Measurements from ENCODE around the gene PKM.
"Not testable (repeated sequence)": the region's sequence is repeated elsewhere in the genome, so short reads cannot be mapped to it uniquely, and the experiment has no call there.

The PKM gene

DNA sequence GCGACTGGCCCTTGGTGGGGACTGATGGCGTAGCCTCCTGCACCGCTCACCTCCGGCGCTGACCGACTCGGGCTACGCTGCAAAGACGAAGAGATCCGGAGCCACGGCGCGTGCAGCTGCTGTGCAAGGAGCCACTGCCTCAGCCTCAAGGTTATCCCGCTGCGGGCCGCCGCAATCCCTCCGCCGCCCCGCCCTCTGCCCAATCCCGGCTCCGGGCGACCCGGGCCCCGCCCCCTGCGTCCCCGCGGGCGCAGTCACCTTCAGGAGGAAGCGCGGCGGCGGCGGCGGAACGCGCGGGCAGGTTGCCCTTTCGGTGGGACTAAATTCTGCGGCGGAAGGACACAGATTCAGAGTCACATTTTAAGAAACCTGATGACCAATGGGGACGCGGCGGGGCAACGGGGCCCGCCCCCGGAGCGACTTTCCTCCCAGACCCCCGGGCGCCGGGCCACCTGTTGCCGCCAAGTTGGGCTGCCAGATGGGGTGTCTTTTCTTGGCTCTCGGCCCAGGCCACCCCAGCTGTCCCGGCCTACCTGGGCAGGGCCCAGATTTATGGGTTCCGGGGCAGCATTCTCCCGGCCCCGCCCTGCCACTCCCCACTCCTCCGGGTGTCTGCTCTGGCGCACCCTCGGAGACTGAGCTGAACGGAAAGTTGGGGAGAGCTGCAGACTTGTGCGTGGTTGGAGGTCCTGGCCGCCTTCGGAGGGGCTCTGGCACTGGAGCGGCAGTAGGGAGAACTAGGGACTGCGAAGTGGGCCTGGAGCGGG is at the start of gene PKM:
PKM (minus strand) TSS at position 125 of the 767 bp plus-strand sequence. CDS start 12,093 bp downstream, outside the sequence.
- Mint-ChIP-seq H3K36me3 (peaks cover 31% of the 10 kb centered on the region), H3K27ac (peak within 1 kb of the TSS; percentile 96), H3K9me3 (no peaks in the 10 kb centered on the region), H3K4me3 (peak within 1 kb of the TSS; percentile 96), H3K4me1 (peaks cover 50% of the 10 kb centered on the region), H3K27me3 (no peaks in the 10 kb centered on the region)
- CTCF ChIA-PET, result interaction anchor here (0.9 kb wide), 1 partner anchor 9 kb away, joined by 3 read pairs; no protein-coding TSS in a partner anchor
- peak; percentile 96 for DNase-seq

DNA sequence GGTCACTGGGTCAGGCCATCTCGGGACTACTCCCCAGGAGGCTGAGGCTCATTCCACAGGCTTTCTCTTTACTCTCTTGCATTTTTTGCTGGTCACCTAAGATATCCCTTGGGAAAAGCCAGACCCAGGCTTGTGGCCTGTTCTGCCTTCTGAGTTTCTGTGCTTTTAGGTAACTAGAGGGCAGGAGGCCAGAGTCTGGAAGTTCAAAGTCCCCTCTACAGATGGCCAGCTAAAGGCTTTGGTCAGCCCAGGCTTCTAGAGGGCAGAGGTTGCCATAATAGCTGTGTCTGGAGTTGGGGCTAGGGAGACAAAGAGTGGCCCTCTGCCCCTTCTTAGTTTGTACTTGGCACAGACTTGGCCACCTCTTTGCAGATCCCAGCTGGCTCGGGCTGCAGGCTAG is 49.8 kb upstream of the PKM start:
- Mint-ChIP-seq H3K4me1 (no peaks in the 10 kb centered on the region), H3K27ac (no peak overlapping the region), H3K27me3 (peaks cover 11% of the 10 kb centered on the region), H3K4me3 (no peak overlapping the region), H3K9me3 (no peaks in the 10 kb centered on the region), H3K36me3 (no peaks in the 10 kb centered on the region)
- CTCF ChIA-PET, result interaction anchor here (0.8 kb wide), 1 partner anchor 81 kb away, joined by 3 read pairs; no protein-coding TSS in a partner anchor
- no peak for DNase-seq

GRCh38 chr15:72278737-72279136 is 47.7 kb upstream of the PKM start:
- no peaks in the 10 kb centered on the region for H3K9me3 Mint-ChIP-seq
- CTCF ChIA-PET, result no interaction called here
- peaks cover 5% of the 10 kb centered on the region for H3K4me1 Mint-ChIP-seq
- H3K36me3 Mint-ChIP-seq, result no peaks in the 10 kb centered on the region
- no peak overlapping the region for H3K4me3 Mint-ChIP-seq
- no peak overlapping the region for H3K27ac Mint-ChIP-seq
- H3K27me3 Mint-ChIP-seq, result peaks cover 11% of the 10 kb centered on the region
- no peak for DNase-seq

DNA sequence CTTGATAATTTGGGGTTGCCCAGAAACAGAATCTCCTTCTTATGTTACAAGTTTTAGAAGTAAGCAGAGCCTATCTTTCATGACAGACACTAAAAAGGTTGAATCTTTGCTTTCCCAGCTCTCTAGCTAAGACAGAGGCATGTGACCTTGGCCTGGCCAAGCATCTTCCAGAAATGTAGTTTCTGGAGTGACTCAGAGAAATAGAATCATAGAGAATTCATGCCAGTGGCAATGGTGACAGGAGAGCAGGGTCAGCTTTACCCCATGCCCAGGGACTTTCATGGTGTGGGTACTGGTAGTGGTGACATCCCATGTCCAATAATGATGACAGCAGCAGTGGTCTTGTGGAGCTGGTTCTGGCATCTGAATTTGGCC is 45.3 kb upstream of the PKM start:
- Mint-ChIP-seq H3K36me3 (no peaks in the 10 kb centered on the region), H3K4me3 (no peak overlapping the region), H3K9me3 (no peaks in the 10 kb centered on the region), H3K4me1 (peaks cover 23% of the 10 kb centered on the region), H3K27me3 (peaks cover 11% of the 10 kb centered on the region), H3K27ac (no peak overlapping the region)
- no peak for DNase-seq
- CTCF ChIA-PET, result interaction anchor here (1.0 kb wide), 1 partner anchor 50 kb away, joined by 3 read pairs; no protein-coding TSS in a partner anchor

GRCh38 chr15:72275635-72276325 is 44.8 kb upstream of the PKM start:
- not testable (repeated sequence) for H3K36me3 Mint-ChIP-seq, H3K27ac Mint-ChIP-seq, DNase-seq, H3K4me3 Mint-ChIP-seq, H3K9me3 Mint-ChIP-seq
- H3K4me1 Mint-ChIP-seq, result peaks cover 29% of the 10 kb centered on the region
- CTCF ChIA-PET, result interaction anchor here (1.0 kb wide), 1 partner anchor 49 kb away, joined by 3 read pairs; no protein-coding TSS in a partner anchor
- H3K27me3 Mint-ChIP-seq, result peaks cover 10% of the 10 kb centered on the region

DNA sequence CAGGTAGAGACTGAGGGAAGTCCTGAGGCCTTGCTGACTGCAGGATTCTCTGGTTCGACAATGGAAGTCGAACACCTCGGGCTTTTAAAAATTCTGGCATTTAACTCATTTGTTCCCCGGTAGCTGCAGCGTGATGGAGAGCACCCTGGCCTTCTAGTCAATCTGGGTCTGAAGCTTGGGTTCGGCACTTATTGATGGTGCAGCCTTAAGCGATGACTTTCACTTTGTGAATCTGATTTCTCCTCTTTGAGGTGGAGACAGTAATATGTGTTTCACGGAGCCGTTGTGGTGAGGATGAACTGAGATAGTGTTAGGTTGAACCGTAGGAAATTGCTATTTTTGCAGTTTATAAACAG is 42.0 kb upstream of the PKM start:
- CTCF ChIA-PET, result interaction anchor here (0.6 to 2.6 kb wide), 8 partner anchors 9 to 399 kb away, joined by 3 to 16 read pairs (median 3); partner anchors contain the start of gene HEXA
- Mint-ChIP-seq H3K27ac (peak overlapping the region; percentile 84), H3K36me3 (peaks cover 17% of the 10 kb centered on the region), H3K9me3 (no peaks in the 10 kb centered on the region), H3K4me1 (peaks cover 41% of the 10 kb centered on the region), H3K4me3 (peak overlapping the region; percentile 79), H3K27me3 (no peaks in the 10 kb centered on the region)
- DNase-seq, result no peak

GRCh38 chr15:72272213-72272996 is 41.4 kb upstream of the PKM start, which contains the start of gene PARP6:
Gene PARP6 (minus strand): TSS chr15:72272554. CDS start chr15:72267477, 5,077 bp downstream.
- H3K4me1 Mint-ChIP-seq, result peaks cover 41% of the 10 kb centered on the region
- no peaks in the 10 kb centered on the region for H3K27me3 Mint-ChIP-seq
- peak within 1 kb of the TSS; percentile 86 for H3K27ac Mint-ChIP-seq
- H3K4me3 Mint-ChIP-seq, result peak within 1 kb of the TSS; percentile 88
- DNase-seq, result peak; percentile 99
- H3K9me3 Mint-ChIP-seq, result no peaks in the 10 kb centered on the region
- CTCF ChIA-PET, result interaction anchor here (0.9 to 2.6 kb wide), 4 partner anchors 9 to 45 kb away, joined by 3 to 16 read pairs (median 10); no protein-coding TSS in a partner anchor
- H3K36me3 Mint-ChIP-seq, result peaks cover 18% of the 10 kb centered on the region

GRCh38 chr15:72271895-72272212 is 40.9 kb upstream of the PKM start:
- Mint-ChIP-seq H3K27me3 (no peaks in the 10 kb centered on the region), H3K4me3 (peak overlapping the region; percentile 88), H3K27ac (peak overlapping the region; percentile 86), H3K9me3 (no peaks in the 10 kb centered on the region), H3K36me3 (peaks cover 23% of the 10 kb centered on the region), H3K4me1 (peaks cover 41% of the 10 kb centered on the region)
- CTCF ChIA-PET, result no interaction called here
- no peak for DNase-seq

- no peaks in the 10 kb centered on the region for H3K9me3 Mint-ChIP-seq
- CTCF ChIA-PET, result interaction anchor here (1.3 kb wide), 1 partner anchor 72 kb away, joined by 5 read pairs; no protein-coding TSS in a partner anchor
These were observed 40.2 kb upstream of the PKM start for GRCh38 chr15:72271221-72271620.

GRCh38 chr15:72269739-72270138 is 38.7 kb upstream of the PKM start:
- no peak overlapping the region for H3K4me3 Mint-ChIP-seq
- no peak for DNase-seq
- H3K4me1 Mint-ChIP-seq, result peaks cover 41% of the 10 kb centered on the region
- H3K27me3 Mint-ChIP-seq, result no peaks in the 10 kb centered on the region
- no peaks in the 10 kb centered on the region for H3K9me3 Mint-ChIP-seq
- H3K36me3 Mint-ChIP-seq, result peaks cover 33% of the 10 kb centered on the region
- H3K27ac Mint-ChIP-seq, result no peak overlapping the region
- CTCF ChIA-PET, result no interaction called here

More at GRCh38 chr15:72271221-72271620, 40.2 kb upstream of the PKM start:
- Mint-ChIP-seq H3K4me1 (peaks cover 41% of the 10 kb centered on the region), H3K27me3 (no peaks in the 10 kb centered on the region), H3K36me3 (peaks cover 26% of the 10 kb centered on the region), H3K27ac (no peak overlapping the region), H3K4me3 (peak overlapping the region; percentile 88)
- DNase-seq, result no peak

DNA sequence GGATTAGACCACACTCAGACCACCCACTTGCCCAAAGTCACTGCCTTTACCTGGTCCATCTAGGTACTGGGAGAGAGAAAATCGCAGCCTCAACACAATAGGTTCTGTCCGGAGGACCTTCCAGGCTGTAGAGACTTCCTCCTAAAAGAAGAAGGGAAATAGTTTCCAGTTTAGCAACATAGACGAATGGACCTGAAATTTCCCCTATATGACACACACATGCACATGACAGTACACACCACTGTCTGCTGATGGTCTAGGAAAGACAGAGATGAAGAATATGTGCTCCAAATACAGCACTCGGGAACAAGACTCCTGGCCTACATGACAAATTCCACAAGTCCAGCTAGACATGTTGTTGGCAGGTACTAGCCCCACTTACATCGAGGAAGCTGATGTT is 34.0 kb upstream of the PKM start:
- Mint-ChIP-seq H3K27ac (no peak overlapping the region), H3K9me3 (no peaks in the 10 kb centered on the region), H3K4me1 (peaks cover 5% of the 10 kb centered on the region), H3K4me3 (no peak overlapping the region), H3K36me3 (peaks cover 66% of the 10 kb centered on the region), H3K27me3 (no peaks in the 10 kb centered on the region)
- CTCF ChIA-PET, result interaction anchor here (0.5 to 1.4 kb wide), 2 partner anchors 33 to 49 kb away, joined by 3 read pairs; no protein-coding TSS in a partner anchor
- no peak for DNase-seq

DNA sequence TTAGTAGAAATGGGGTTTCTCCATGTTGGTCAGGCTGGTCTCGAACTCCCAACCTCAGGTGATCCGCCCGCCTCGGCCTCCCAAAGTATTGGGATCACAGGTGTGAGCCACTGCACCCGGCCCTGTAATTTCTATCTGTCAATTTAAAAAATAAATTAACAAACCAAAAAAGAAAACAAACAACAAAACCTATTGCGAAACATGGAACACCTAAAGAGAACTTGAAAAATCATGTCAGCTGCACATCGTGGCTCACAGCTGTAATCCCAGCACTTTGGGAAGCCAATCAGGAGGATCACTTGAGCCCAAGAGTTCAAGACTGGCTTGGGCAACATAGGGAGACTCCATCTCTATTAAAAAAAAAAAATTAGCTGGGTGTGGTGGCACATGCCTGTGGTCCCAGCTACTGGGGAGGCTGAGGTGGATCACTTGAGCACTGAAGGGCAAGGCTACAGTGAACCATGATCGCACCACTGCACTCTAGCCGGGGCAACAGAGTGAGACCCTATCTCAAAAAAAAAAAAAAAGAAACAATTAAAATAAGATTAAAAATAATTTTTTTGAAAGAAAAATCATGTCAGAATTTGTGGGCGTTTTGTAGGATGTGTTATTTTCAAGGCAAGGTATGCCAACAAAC is 21.8 kb upstream of the PKM start:
- Mint-ChIP-seq H3K4me3 (no peak overlapping the region), H3K9me3 (no peaks in the 10 kb centered on the region), H3K27ac (no peak overlapping the region), H3K27me3 (no peaks in the 10 kb centered on the region), H3K4me1 (no peaks in the 10 kb centered on the region), H3K36me3 (peaks cover 52% of the 10 kb centered on the region)
- CTCF ChIA-PET, result no interaction called here
- DNase-seq, result no peak

GRCh38 chr15:72249142-72249810 is 18.3 kb upstream of the PKM start:
- DNase-seq, result no peak
- H3K36me3 Mint-ChIP-seq, result peaks cover 48% of the 10 kb centered on the region
- no peaks in the 10 kb centered on the region for H3K4me1 Mint-ChIP-seq
- H3K27ac Mint-ChIP-seq, result no peak overlapping the region
- H3K27me3 Mint-ChIP-seq, result no peaks in the 10 kb centered on the region
- no peak overlapping the region for H3K4me3 Mint-ChIP-seq
- CTCF ChIA-PET, result no interaction called here
- no peaks in the 10 kb centered on the region for H3K9me3 Mint-ChIP-seq
